Inferior parietal cortex (tissue), 1 donor: Measurements from ENCODE around the gene PTPRM.
A peak's percentile ranks its signal among the peaks of the same experiment; 100 is the strongest.

Source experiments
- DNase-seq: peaks from one replicate; pipeline ENCODE4 v3.0.0-alpha.2; 2016; ENCODE audit errors: extremely low spot score

Gene PTPRM

DNA sequence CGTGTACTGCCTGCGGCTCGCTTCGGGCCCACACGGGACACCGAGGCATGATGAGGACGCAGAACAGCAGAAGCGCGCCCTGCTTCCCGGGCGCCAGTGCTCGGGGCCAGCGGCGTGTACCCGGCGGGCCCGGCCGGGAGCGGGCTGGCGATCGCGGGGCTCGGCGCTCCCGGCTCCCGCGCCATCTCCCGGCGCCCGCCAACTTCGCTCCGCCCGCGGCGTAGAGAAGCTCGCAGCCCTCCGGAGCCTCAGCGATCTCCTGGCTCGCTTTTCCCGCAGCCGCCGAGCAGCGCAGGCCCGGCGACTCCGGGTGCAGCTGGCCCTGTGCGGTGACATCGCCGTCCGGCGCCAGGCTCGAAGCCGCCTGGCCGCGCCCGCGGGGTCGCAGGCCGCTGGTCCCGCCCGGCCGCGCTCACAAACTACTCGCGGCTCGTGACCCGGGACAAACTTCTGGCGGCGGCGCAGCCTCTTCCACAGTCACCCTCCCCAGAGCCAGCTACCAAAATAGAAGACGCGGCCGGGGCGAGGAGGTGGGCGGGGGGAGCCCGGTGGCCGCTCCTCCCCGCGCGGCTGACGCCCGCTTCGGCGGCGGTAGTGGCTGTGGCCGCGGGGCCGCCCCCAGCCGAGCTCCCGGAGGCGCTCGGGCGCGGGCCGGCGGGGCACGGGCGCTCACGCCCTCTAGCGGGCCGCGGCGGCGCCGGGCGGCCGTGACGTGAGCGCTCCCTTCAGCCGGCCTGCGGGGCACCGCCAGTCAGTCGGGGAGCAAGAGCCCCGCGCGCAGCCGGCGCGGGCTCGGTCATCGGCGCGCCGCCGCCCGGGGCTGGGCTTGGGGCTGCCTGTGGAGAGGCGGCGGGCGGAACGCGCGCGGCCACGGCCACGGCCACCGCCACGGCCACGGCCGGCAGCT, at the start of gene PTPRM:
PTPRM (plus strand) TSS at position 750 of the 907 bp plus-strand sequence. CDS start 503 bp downstream, outside the sequence.
- DNase-seq, result peak; percentile 68

DNA sequence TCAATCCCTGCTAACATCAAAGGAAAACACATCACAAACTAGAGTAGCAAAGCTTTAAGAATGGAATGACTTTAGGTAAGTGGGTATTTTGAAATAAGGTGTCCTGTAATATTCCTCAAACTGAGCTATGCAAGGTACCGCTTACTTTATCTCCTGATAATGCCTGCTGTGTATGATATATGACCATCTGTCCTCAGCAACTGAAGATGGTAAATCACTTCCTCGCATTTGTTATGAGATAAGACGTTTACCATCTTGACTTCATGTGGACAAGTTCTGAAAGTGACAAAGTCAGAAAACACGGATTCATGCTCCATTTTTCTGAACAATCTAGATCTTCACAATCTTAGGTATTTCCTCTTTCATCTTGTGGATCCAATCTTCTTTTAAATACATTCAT, 49.3 kb upstream of the PTPRM start:
- DNase-seq, result no peak

DNA sequence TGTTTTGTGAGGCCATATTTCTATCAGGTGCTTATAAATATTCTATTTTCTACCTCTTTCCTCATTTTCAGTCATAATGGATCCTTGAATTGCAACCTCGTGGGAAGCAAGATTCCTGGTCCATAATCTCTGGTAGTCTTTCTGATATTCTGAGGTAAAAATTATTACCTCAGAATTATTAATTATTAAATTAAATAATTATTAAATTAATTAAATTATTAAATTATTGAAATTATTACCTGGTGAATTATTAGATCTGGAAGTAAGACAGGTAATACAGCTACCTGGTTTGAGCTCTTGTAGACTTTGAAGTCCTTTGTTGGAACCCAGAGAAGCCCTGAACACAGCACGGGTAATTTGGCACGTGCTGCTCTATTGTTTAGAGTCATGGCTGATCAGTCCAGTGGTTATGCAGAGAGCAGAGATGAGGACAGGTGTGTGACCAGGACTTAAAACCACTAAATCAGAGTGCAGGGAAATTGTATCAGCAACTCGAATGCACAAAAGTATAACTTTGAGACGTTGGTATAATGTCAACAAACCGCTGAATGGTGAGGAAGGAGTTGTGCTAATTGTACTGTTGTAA, 46.8 kb upstream of the PTPRM start:
- DNase-seq, result no peak

DNA sequence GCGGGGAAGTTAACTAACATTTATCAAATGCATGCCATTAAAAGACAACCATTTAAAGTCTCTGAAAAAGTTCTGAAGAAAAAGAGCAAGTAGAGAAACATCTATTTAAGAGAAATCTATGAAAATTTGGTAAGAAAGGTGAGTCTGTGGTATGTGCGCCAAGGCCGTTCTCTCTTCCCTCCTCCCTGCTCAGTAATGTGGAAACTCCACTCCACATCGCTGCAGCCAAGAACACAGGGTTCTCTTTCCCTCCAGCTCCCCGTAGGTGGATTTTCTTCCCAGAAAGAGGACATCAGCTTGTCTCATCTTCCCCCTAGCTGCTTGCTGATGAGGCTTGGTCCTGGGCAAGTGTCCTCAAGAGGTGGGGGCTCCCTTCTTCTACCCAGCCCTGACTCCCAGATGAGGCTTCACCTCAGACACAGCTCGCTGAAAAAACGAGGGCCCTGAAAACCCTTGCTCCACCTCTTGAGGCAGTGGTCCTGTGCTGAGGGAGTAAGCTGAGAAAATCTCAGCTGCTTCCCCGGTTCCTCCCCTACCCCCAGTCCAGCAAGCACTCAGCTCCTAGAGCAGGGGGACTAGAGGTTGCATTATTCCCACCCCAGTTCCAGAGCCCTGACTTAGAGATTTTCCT, 45.8 kb upstream of the PTPRM start:
- no peak for DNase-seq

DNA sequence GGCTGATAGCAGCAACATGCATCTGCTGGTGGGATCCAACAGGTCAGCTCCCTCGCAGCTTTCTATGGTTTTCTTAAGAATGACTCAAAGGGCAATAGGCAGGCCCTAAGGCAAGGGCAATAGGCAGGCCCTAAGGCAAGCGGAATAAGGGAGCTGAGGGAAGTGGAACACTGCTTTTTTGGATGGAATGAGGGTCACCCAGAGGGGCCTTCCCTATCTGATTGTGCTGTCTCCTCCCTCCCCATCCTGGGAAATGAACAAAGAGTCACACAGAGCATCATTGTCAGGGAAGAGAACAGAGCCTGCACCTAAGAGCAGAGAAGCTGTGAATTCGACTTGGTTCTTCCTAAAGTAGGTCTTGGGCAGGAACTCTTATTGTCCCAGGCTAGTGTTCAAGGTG, 43.3 kb upstream of the PTPRM start:
- no peak for DNase-seq

DNA sequence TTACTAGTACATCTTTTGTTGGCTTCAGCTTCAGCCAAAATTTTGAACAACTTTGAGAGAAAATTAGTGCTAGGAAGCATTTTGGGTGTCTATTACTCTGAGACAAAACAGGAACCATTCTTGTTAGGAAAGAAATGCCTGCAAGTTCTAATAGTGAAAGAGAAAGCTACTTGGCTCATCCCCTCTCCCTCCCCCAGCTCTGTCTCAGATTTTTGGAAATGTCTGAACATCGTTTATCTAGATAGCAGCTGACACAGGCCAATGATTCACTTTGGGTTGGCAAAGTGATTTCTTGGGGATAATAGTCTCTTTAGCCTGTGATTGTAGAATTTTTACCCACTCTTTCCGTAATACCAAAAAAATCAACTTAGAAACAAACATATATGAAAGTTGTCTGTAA, 42.3 kb upstream of the PTPRM start:
- DNase-seq, result no peak

DNA sequence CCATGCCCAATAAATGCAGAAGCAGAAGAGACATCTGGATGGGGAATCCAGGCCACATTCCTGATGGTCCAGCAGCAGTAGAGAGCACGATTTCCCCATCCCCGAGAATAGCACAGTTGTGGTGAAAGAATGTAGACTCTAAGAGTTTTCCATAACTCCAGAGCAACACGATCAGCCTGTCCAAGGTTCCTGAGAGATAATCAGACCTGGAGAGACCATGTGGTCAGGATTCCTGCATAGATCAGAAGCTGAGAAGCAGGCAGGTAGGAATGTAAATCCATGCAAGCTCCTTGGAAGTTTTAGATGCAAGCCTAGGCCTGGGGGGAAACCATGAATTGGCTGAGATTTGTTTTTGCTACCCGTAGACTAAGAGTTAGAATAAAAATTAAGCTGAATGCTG, 34.2 kb upstream of the PTPRM start:
- DNase-seq, result no peak

DNA sequence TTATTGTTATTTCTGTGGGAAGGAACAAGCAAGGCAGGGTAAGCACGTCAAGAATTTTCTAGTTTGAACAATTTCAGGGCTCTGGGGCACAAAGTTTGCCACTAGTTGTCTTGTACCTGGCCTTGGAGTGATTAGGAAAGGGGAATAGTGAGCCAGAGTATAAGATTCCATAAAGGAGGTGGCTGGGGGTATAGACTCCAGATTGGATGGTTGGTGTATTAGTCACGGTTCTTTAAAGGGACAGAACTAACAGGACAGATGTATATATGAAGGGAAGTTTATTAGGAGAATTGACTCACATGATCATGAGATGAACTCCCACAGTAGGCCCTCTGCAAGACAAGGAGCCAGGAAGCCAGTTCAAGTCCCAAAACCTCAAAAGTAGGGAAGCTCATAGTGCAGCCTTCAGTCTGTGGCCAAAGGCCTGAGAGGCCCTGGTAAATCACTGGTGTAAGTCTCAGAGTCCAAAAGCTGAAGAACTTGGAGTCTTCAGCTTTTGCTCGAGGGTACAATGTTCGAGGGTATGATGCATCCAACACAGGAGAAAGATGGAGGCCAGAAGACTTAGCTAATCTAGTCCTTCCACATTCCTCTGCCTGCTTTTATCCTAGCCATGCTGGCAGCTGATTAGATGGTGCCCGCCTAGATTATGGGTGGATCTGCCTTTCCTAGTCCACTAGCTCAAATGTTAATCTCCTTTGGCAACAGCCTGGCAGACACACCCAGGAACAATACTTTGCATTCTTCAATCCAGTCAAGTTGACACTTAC, 31.5 kb upstream of the PTPRM start:
- no peak for DNase-seq

DNA sequence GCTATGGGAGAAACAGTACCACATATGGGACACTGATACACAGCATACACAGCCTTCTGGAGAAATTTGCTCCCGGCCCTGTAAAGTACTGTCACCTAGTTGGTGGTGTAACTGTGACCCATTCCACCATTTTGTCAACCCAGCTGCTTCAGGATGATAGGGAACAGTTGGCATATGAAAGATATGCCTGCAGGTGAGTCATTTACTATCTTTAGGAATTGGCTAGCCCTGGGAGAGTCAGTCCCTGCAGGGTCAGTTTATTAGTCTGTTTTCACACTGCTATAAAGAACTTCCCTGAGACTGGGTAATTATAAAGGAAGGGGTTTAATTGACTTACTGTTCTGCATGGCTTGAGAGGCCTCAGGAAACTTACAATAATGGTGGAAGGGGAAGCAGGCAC, 30.0 kb upstream of the PTPRM start:
- no peak for DNase-seq

DNA sequence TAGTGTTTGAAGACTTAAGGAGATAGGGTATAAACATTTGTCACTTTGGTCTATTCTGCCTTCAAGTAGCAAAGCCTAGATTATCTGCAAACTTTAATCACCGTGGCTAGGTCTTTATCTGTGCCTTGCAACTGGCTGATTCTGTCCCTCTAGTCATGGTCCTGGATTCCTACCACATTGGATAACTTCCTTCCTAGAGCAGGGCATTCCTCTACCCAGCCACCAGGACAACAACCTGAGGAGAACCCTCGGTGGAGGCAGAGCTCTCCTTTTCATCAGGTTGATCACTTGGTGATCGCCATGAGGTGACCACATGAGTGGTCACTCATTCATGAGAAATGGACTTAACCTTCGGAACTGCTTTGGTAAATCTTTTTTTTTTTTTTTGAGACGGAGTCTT, 25.3 kb upstream of the PTPRM start:
- no peak for DNase-seq

DNA sequence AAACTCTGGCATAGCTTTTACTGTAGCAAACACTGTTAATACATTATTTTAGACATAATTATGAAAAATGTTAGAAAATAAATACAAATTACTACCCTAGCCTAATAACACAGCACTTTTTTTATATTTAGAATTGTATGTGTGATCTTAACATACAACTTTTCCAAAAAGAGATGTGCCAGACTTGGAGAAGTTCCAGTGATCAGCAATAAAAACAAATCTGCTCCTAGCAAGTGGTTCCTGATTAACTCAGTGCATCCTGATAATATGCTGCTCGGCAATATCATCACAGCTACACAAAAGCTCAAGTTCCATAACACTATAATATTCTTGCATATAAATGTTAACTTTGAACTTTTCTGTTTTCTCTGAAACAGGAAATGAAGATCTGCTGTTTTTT, 22.4 kb upstream of the PTPRM start:
- no peak for DNase-seq

DNA sequence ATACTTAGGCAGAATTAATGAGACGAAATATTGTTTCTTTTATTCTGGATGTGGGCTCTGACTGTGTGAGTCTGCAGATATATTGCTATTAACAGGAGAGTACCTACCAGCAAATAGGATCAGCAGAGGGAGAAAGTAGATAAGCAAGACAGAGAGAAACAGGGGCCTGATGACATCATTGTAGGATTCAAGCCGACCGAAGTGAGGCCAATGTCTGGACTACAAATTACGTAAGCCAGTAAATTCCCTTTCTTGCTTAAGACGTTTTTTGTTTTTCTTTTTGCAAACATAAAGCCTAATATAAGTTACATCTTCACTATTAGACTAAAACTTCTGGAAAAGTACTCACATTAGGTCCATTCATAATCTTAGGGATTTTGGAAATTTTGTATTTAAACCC, 21.4 kb upstream of the PTPRM start:
- no peak for DNase-seq

DNA sequence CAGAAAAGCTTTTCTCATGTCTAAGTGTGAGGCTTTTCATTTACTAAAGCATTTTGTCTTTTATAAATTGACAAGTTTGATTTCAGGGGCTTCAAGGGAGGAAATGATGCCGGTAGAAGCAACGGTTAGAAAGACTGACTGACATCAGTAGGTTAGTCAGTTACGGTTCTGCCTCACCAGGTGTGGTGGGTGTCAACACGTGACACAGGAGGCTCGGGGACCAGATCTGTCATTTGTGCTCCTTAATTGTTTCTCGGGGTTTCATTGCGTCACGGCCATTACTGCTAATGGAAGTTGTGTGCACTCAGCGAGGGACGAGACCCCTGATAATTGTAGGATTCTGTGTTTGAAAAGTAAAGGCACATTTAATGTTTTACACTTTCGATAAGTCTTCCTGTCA, 18.9 kb upstream of the PTPRM start:
- no peak for DNase-seq

DNA sequence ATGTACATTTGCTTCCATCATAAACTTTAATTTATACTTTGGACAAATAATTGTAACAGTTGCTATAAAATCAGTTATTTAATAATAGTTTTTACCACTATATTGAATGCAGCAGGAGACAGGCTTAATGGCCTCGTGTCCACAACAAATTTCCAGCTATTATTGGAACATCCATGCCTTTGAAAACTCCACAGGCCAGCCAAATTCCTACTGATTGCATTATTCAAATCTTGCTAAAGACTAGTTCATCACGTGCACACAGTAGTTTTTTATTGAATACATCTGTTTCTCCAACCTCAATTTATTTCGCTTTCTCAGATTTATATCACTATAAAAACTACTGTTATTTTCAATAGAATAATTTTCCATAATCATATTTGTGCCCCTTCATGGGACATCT, 18.4 kb upstream of the PTPRM start:
- no peak for DNase-seq

DNA sequence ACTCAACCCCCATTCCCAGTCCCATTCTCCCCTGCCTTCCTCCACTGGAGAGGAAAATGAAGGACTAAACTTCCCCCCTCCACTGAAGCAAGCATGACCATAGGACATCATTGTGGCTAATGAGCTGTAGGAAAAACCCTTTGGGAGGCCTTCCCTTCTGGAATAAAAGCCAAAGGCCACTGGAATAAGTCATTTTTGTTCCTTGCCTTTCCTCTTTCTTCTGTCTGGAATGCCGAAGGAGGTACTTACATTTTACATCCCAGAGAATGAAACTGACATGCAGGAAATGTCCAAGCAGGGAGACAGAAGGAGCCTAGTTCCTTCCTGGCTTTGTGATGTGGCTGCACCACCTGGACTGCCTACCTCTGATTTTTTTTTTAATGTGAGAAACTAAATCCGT, 9.1 kb upstream of the PTPRM start:
- DNase-seq, result no peak

DNA sequence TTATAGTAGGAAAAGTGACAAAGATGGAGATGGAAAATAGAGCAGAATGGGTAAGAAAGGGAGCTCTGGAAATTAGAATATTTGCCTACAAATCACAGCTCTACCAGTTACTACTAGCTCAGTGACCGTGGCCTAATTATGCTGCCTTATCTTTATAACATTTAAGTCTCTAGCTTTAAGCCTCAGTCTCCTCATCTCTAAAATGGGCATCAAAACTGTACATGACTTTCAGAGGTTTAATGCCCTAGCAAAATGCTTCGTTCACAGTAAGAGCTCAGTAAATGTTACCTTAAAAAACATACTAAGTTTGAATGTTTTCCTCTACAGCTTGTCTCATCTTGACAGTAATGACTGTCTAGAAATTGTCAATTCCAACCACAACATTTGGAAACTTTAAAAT, 8.3 kb upstream of the PTPRM start:
- DNase-seq, result no peak

DNA sequence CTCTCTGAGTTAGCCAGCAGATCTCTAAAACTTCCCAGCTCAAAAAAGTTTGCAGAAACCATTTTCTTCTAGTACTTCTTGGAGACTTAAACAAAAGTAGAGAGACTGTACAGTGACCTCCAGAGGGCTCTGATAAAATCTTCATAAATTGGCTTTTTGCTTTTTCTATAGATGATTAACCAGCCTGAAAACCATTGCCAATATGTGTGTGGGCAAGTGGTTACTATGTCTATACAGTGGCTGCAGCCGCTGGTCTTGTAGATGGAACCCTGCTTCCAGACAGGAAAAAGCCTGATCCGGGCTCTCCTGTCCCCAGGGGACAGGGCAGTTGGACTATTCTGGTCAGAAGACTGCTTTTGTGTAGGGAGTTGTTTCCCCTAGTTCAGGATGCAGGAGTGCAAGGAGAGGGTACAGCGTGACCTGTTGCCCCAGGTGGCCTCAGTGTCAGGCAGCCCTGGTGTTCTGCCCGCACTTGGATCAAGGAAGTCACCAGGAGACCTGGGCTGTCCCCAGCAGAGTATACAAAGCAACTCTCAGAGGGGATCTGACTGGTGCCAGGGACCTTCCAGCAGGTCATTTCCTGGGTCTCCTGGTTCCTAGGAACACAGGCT, 7.3 kb upstream of the PTPRM start:
- DNase-seq, result no peak

DNA sequence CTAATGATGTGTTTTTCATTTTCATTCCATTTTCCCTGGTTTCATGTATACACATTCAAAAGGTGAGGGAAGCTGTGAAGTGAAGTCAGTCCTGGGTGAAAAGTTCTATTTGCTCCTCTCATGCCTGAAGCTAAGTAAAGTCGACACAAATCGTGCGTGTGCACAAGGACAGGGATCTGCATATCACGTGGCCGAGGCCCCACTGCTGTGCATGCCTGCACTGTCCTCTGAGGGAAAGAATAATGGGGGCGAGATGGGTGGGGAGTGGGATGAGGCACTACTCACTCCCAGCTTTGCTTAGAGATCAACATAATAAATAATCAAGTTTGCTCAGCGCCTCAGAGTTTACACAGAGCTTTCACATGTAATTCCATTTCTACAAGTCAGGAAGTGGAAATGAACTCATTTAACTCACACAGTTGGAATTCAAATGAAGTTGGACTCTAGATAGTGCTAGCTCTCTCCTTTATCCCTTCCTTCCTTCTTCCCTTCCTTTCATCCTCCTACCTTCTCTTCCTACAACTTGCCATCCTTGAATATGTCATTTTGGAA, 5.1 kb upstream of the PTPRM start:
- DNase-seq, result no peak

DNA sequence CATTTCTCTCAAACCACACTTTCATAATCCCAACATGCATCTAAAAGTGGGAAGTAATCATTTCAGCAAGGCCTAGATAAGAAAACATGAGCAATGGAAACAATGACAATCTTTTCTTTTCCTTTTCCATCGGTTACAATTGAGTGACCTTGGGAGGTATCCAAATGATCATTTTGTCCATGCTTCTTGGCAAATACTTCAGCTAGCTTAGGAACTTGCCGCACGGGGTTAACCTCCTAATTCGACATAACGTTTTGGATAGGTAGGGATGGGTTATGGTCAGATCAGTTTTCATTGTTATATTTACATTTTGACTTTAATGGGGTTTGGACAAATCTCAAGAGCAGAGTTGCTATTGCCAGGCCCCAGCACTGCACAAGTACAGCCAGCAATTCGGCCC, 4.6 kb upstream of the PTPRM start:
- DNase-seq, result no peak

DNA sequence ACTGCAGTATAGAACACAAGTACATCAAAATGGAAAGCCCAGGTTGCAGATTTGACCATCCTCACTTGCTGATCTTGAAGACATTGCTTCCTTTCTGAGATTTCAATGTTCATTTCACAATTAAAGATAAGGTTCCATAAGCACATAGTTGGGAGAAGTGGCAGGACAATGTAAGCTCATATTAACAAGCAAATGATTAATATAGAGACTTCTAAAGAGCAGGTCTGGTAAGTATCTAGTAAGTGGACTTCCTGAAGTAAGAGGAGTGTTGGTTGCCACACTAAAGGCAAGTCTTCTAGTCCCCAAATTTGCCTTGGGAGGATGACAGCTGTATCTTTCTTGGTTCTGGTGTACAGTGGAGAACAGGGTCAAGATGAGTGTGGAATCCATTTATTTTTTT, 1.4 kb upstream of the PTPRM start:
- DNase-seq, result no peak

DNA sequence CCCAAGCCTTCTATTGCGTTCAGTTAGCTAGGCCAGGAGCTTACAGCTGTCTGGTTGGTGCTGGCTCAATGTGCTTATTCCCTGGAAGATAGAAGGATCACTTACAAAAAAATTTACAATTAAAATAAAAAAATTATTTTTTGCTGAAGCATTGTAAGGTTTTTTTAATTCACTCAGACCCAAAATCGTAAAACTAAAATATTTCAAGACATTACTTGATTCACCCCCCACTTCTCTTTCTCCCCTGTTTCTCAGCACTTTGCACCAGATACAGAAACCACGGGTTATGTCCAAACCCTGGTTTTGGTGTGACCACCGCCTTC, 911 bp upstream of the PTPRM start:
- DNase-seq, result no peak
